ENCODE results near the gene GRK2. TPM values are rescaled to one million over a fixed set of nuclear protein-coding genes. Genes with fewer than 3 reads are reported as not detected.
"Not testable (repeated sequence)": the region's sequence is repeated elsewhere in the genome, so short reads cannot be mapped to it uniquely, and the experiment has no call there.

Gene GRK2
- polyA plus RNA-seq, 1 donor (not counting 4 experiments of a cell fraction or from before 2014, with no cell fraction given) = 21.1 TPM

DNA sequence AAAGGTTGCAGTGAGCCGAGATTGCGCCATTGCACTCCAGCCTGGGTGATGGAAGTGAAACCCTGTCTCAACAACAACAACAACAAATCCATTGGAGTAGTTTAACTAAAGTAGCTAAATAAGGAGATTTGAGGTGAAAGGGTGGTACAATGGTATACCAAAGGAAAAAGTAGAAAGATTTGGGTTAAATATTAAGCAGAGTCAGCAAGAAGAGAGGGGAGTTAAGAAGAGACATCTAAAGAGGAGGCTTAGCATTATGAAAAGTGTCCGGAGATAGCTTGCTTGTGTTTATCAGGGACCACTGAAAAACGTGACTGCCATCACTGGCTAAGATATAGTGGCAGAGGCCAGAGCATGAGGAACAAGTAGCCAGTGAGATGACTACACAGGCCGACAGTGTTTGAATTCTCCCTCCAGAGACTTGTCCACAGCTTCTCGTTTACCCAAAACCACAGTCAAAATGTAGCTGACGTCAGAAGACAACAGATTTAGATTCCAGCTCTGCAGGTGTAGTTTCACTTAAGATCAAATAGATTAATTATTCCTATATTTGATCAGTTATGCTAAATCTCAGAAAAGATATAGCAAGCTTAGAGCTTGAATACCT, 32.6 kb upstream of the GRK2 start:
- peaks cover 3 to 8% of the 10 kb centered on the region in 2 experiments for H3K36me3 ChIP-seq (ENCODE audit: control insufficient read depth in 2 of 2, extremely low read depth in 1 of 2, insufficient read depth in 2 of 2, low read length in 2 of 2)
- FAIRE-seq (no peak), DNase-seq (ENCODE audit: low read depth, low spot score) (no peak)
- no peak overlapping the region for H3K4me3 ChIP-seq (ENCODE audit: control insufficient read depth in 2 of 3, extremely low read depth in 1 of 3, insufficient read depth in 2 of 3, low read depth in 1 of 3, low read length in 3 of 3)
- H2AFZ ChIP-seq (ENCODE audit: control insufficient read depth, low read length) = no peak overlapping the region
- peak overlapping the region; percentile 44 for H3K27ac ChIP-seq (ENCODE audit: control insufficient read depth, insufficient read depth, low read length)
- dilution Hi-C loops (cut with MboI; ENCODE audit: extremely low pct_ligation_motif_present, low sequenced_read_pairs) = loop anchor here (5.0 kb wide), 1 partner anchor 56 kb away; no protein-coding TSS in a partner anchor
- H3K9me1 ChIP-seq (ENCODE audit: control insufficient read depth, extremely low read depth, insufficient read depth, low read length) = no peaks in the 10 kb centered on the region
- H3K9ac ChIP-seq (ENCODE audit: control insufficient read depth, extremely low read depth, insufficient read depth, low read length) = no peak overlapping the region
- peaks cover 6% of the 10 kb centered on the region for H3K79me2 ChIP-seq (ENCODE audit: control insufficient read depth, insufficient read depth, low read length)
- no peak overlapping the region for H3K4me2 ChIP-seq (ENCODE audit: control insufficient read depth, extremely low read depth, insufficient read depth, low read depth, low read length)
- H3K27me3 ChIP-seq (ENCODE audit: control insufficient read depth, extremely low read depth, insufficient read depth, low read length) = no peaks in the 10 kb centered on the region
- peaks cover 18% of the 10 kb centered on the region for H3K4me1 ChIP-seq (ENCODE audit: control insufficient read depth, extremely low read depth, insufficient read depth, low read length)
- no peaks in the 10 kb centered on the region for H4K20me1 ChIP-seq (ENCODE audit: control insufficient read depth, extremely low read depth, insufficient read depth, low read length)
- no peak for TF ChIP-seq EZH2 (IDR thresholded peaks at IDR 0.05; ENCODE audit: low read length)
- TF ChIP-seq, protein P1, sequence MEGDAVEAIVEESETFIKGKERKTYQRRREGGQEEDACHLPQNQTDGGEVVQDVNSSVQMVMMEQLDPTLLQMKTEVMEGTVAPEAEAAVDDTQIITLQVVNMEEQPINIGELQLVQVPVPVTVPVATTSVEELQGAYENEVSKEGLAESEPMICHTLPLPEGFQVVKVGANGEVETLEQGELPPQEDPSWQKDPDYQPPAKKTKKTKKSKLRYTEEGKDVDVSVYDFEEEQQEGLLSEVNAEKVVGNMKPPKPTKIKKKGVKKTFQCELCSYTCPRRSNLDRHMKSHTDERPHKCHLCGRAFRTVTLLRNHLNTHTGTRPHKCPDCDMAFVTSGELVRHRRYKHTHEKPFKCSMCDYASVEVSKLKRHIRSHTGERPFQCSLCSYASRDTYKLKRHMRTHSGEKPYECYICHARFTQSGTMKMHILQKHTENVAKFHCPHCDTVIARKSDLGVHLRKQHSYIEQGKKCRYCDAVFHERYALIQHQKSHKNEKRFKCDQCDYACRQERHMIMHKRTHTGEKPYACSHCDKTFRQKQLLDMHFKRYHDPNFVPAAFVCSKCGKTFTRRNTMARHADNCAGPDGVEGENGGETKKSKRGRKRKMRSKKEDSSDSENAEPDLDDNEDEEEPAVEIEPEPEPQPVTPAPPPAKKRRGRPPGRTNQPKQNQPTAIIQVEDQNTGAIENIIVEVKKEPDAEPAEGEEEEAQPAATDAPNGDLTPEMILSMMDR (optimal IDR thresholded peaks at IDR 0.05 in 1 of 3, IDR thresholded peaks at IDR 0.05 in 1 of 3, conservative IDR thresholded peaks at IDR 0.05 in 1 of 3; ENCODE audit: extremely low read depth in 1 of 3, insufficient read depth in 2 of 3, low read length in 3 of 3) = no peak
- no peaks in the 10 kb centered on the region for H3K9me3 ChIP-seq (ENCODE audit: control insufficient read depth, low read depth, low read length)

DNA sequence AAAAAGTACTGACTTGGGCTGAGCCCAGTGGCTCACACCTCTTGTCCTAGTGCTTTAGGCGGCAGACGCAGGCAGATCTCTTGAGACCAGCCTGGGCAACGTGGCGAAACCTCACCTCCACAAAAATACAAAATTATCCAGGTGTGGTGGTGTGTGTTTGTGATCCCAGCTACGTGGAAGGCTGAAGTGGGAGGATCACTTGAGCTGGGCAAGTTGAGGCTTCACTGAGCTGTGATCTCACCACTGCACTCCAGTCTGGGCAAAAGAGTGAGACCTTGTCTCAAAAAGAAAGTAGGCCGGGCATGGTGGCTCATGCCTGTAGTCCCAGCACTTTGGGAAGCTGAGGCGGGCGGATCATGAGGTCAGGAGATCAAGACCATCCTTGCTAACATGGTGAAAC, 31.7 kb upstream of the GRK2 start:
- dilution Hi-C loops (cut with MboI; ENCODE audit: extremely low pct_ligation_motif_present, low sequenced_read_pairs) = loop anchor here (5.0 kb wide), 1 partner anchor 57 kb away; no protein-coding TSS in a partner anchor
- not testable (repeated sequence) for H3K79me2 ChIP-seq (ENCODE audit: control insufficient read depth, insufficient read depth, low read length); DNase-seq (ENCODE audit: low read depth, low spot score); H4K20me1 ChIP-seq (ENCODE audit: control insufficient read depth, extremely low read depth, insufficient read depth, low read length); H2AFZ ChIP-seq (ENCODE audit: control insufficient read depth, low read length); H3K9me3 ChIP-seq (ENCODE audit: control insufficient read depth, low read depth, low read length); FAIRE-seq; H3K27me3 ChIP-seq (ENCODE audit: control insufficient read depth, extremely low read depth, insufficient read depth, low read length); H3K36me3 ChIP-seq (ENCODE audit: control insufficient read depth in 2 of 2, extremely low read depth in 1 of 2, insufficient read depth in 2 of 2, low read length in 2 of 2); H3K9me1 ChIP-seq (ENCODE audit: control insufficient read depth, extremely low read depth, insufficient read depth, low read length)
- H3K9ac ChIP-seq (ENCODE audit: control insufficient read depth, extremely low read depth, insufficient read depth, low read length) = peak overlapping the region; percentile 50
- H3K4me1 ChIP-seq (ENCODE audit: control insufficient read depth, extremely low read depth, insufficient read depth, low read length) = peaks cover 27% of the 10 kb centered on the region
- H3K4me3 ChIP-seq (ENCODE audit: control insufficient read depth in 2 of 3, extremely low read depth in 1 of 3, insufficient read depth in 2 of 3, low read depth in 1 of 3, low read length in 3 of 3) = peak overlapping the region in 1 of 3 experiments; percentile 19
- H3K27ac ChIP-seq (ENCODE audit: control insufficient read depth, insufficient read depth, low read length) = peak overlapping the region; percentile 44
- peak overlapping the region; percentile 34 for H3K4me2 ChIP-seq (ENCODE audit: control insufficient read depth, extremely low read depth, insufficient read depth, low read depth, low read length)

DNA sequence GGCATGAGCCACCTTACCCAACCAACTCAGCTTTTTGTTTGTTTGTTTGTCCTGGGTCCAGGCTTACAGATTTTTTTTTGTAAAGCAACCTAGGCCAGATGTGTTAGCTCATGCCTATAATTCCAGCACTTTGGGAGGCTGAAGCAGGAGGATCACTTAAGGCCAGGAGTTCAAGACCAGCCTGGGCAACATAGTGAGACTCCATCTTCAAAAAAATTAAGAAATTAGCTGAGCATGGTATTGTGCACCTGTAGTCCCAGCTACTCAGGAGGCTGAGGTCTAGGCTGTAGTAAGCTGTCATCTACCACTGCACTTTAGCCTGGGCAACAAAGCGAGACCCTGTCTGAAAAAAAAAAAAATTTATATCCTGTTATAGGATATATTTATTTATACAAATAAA, 28.7 kb upstream of the GRK2 start:
- peaks cover 6% of the 10 kb centered on the region for H4K20me1 ChIP-seq (ENCODE audit: control insufficient read depth, extremely low read depth, insufficient read depth, low read length)
- no peak for DNase-seq (ENCODE audit: low read depth, low spot score)
- H3K9me3 ChIP-seq (ENCODE audit: control insufficient read depth, low read depth, low read length) = no peaks in the 10 kb centered on the region
- H3K36me3 ChIP-seq (ENCODE audit: control insufficient read depth in 2 of 2, extremely low read depth in 1 of 2, insufficient read depth in 2 of 2, low read length in 2 of 2) = peaks cover 0 to 6% of the 10 kb centered on the region in 2 experiments
- H2AFZ ChIP-seq (ENCODE audit: control insufficient read depth, low read length) = no peak overlapping the region
- no peak overlapping the region for H3K4me3 ChIP-seq (ENCODE audit: control insufficient read depth in 2 of 3, extremely low read depth in 1 of 3, insufficient read depth in 2 of 3, low read depth in 1 of 3, low read length in 3 of 3)
- no peak overlapping the region for H3K4me2 ChIP-seq (ENCODE audit: control insufficient read depth, extremely low read depth, insufficient read depth, low read depth, low read length)
- no peak overlapping the region for H3K27ac ChIP-seq (ENCODE audit: control insufficient read depth, insufficient read depth, low read length)
- dilution Hi-C loops (cut with MboI; ENCODE audit: extremely low pct_ligation_motif_present, low sequenced_read_pairs) = no loop called here
- no peak overlapping the region for H3K9ac ChIP-seq (ENCODE audit: control insufficient read depth, extremely low read depth, insufficient read depth, low read length)
- no peaks in the 10 kb centered on the region for H3K27me3 ChIP-seq (ENCODE audit: control insufficient read depth, extremely low read depth, insufficient read depth, low read length)
- peaks cover 42% of the 10 kb centered on the region for H3K4me1 ChIP-seq (ENCODE audit: control insufficient read depth, extremely low read depth, insufficient read depth, low read length)
- H3K79me2 ChIP-seq (ENCODE audit: control insufficient read depth, insufficient read depth, low read length) = peaks cover 30% of the 10 kb centered on the region
- TF ChIP-seq, protein P1 (optimal IDR thresholded peaks at IDR 0.05 in 1 of 3, IDR thresholded peaks at IDR 0.05 in 1 of 3, conservative IDR thresholded peaks at IDR 0.05 in 1 of 3; ENCODE audit: extremely low read depth in 1 of 3, insufficient read depth in 2 of 3, low read length in 3 of 3) = no peak
- TF ChIP-seq EZH2 (IDR thresholded peaks at IDR 0.05; ENCODE audit: low read length) = no peak
- no peak for FAIRE-seq
- H3K9me1 ChIP-seq (ENCODE audit: control insufficient read depth, extremely low read depth, insufficient read depth, low read length) = peaks cover 4% of the 10 kb centered on the region

Measured in keratinocyte (primary cell).